K562 (cell line): ENCODE data around the gene WDR70. TPM values are rescaled to one million over a fixed set of nuclear protein-coding genes. Genes with fewer than 3 reads are reported as not detected.

ENCODE experiments used
- ATF2 ChIP-seq: sonication (generic); formaldehyde crosslinking; IDR thresholded peaks from 2 replicates; pipeline ENCODE4 v1.8.1; 2022; ENCODE audit warnings: missing genetic modification reagents
- CBFA2T3 ChIP-seq: fragments of 450-650 bp; IDR thresholded peaks from 2 replicates; pipeline ENCODE4 v1.6.1; 2017
- E2F3 ChIP-seq: fragments of 250-450 bp; sonication (Bioruptor Pico); IDR thresholded peaks from 2 replicates; pipeline ENCODE4 v1.4.0; 2020; ENCODE audit warnings: mild to moderate bottlenecking
- FOXK2 ChIP-seq, 2 experiments: fragments of 450-650 bp; IDR thresholded peaks in 1 of 2; conservative IDR thresholded peaks in 1 of 2; 2 replicates each; pipeline ENCODE4 v1.6.1; 2016; ENCODE audit warnings: low read depth in 2 of 2, mild to moderate bottlenecking in 1 of 2
- GATAD2A ChIP-seq: fragments of 450-650 bp; IDR thresholded peaks from 2 replicates; pipeline ENCODE4 v1.6.1; 2017
- GTF2F1 ChIP-seq: IDR thresholded peaks from 2 replicates; pipeline ENCODE4 v1.6.1; 2011; ENCODE audit warnings: low read depth, low read length, improper control_type of control experiment
- KDM5B ChIP-seq: fragments of 200-600 bp; sonication (generic); IDR thresholded peaks from 2 replicates; pipeline ENCODE4 v1.6.1; 2012; ENCODE audit warnings: low read depth, mild to moderate bottlenecking, moderate library complexity, low read length, control low read depth, inconsistent platforms; ENCODE audit not compliant: insufficient replicate concordance
- KLF16 ChIP-seq: IDR thresholded peaks from 2 replicates; pipeline ENCODE4 v1.6.1; 2016; ENCODE audit warnings: antibody characterized with exemption
- MIER1 ChIP-seq: fragments of 450-650 bp; IDR thresholded peaks from 2 replicates; pipeline ENCODE4 v1.6.1; 2016; ENCODE audit warnings: antibody characterized with exemption, mild to moderate bottlenecking, low read depth
- NBN ChIP-seq: fragments of 450-650 bp; IDR thresholded peaks from 2 replicates; pipeline ENCODE4 v1.6.1; 2016; ENCODE audit warnings: low read depth, mild to moderate bottlenecking
- PML ChIP-seq: IDR thresholded peaks from 2 replicates; pipeline ENCODE4 v1.6.1; 2012; ENCODE audit warnings: low read length, inconsistent platforms
- RBM34 ChIP-seq: fragments of 200-400 bp; formaldehyde crosslinking; IDR thresholded peaks from 2 replicates; pipeline ENCODE4 v1.6.1; 2018; ENCODE audit warnings: low read length, borderline replicate concordance; ENCODE audit not compliant: insufficient read depth
- SP2 ChIP-seq: IDR thresholded peaks from 2 replicates; pipeline ENCODE4 v1.6.1; 2011; ENCODE audit warnings: mild to moderate bottlenecking, low read depth, low read length, moderate library complexity; ENCODE audit not compliant: poor library complexity, severe bottlenecking; ENCODE audit errors: extremely low read depth
- ZNF830 ChIP-seq: fragments of 250-450 bp; sonication (Bioruptor Pico); IDR thresholded peaks from 2 replicates; pipeline ENCODE4 v1.5.0; 2021; ENCODE audit warnings: mild to moderate bottlenecking
- ZZZ3 ChIP-seq: fragments of 450-650 bp; IDR thresholded peaks from 2 replicates; pipeline ENCODE4 v1.6.1; 2016; ENCODE audit warnings: antibody characterized with exemption, mild to moderate bottlenecking, moderate library complexity
- polyA plus RNA-seq, 8 experiments: library from polyadenylated mRNA; depleted of rRNA in 4 of 8; stranded (reverse) in 5 of 8; unstranded in 3 of 8; fragments of >200 nt; fragmentation: Nextera tagmentation in 2 of 8; fragmentation: Illumina TruSeq in 1 of 8; extraction: Ambion mirVana in 2 of 8; extraction: Trizol in 1 of 8; gene quantifications; 2 replicates each; pipeline versions ENCODE4 v1.2.1 to v1.2.3, GENCODE V29; 2011 to 2014; ENCODE audit warnings: inconsistent platforms in 1 of 8, missing spikeins in 1 of 8
- total RNA-seq, 7 experiments: library from RNA; depleted of rRNA in 6 of 7; stranded (reverse); fragments of >200 nt in 6 of 7; fragmentation: Illumina TruSeq in 2 of 7; extraction: Trizol in 2 of 7; gene quantifications; 2 replicates each; pipeline versions ENCODE4 v1.2.1 to v1.2.3, GENCODE V29; 2011 to 2021; ENCODE audit warnings: low replicate concordance in 1 of 7
- TF ChIP-seq, protein P1 (sequence below): sonication (generic); formaldehyde crosslinking; IDR thresholded peaks from 2 replicates; pipeline ENCODE4 v1.8.0; 2022; ENCODE audit warnings: mild to moderate bottlenecking, missing genetic modification reagents
- TF ChIP-seq, protein P2 (sequence below): fragments of 250-450 bp; sonication (Bioruptor Pico); IDR thresholded peaks from 2 replicates; pipeline ENCODE4 v1.4.0; 2020; ENCODE audit warnings: mild to moderate bottlenecking
- TF ChIP-seq, protein P3 (sequence below): fragments of 250-450 bp; sonication (Bioruptor Pico); IDR thresholded peaks from 2 replicates; pipeline ENCODE4 v1.5.0; 2021; ENCODE audit warnings: mild to moderate bottlenecking, borderline replicate concordance

WDR70 gene
- total and polyA plus RNA-seq, 9 of the 15 experiments (the other 6 are each of a cell fraction or from before 2014, with no cell fraction given), result 16.8 to 46.6 (median 38.8) TPM

- TF ChIP-seq, protein P1, sequence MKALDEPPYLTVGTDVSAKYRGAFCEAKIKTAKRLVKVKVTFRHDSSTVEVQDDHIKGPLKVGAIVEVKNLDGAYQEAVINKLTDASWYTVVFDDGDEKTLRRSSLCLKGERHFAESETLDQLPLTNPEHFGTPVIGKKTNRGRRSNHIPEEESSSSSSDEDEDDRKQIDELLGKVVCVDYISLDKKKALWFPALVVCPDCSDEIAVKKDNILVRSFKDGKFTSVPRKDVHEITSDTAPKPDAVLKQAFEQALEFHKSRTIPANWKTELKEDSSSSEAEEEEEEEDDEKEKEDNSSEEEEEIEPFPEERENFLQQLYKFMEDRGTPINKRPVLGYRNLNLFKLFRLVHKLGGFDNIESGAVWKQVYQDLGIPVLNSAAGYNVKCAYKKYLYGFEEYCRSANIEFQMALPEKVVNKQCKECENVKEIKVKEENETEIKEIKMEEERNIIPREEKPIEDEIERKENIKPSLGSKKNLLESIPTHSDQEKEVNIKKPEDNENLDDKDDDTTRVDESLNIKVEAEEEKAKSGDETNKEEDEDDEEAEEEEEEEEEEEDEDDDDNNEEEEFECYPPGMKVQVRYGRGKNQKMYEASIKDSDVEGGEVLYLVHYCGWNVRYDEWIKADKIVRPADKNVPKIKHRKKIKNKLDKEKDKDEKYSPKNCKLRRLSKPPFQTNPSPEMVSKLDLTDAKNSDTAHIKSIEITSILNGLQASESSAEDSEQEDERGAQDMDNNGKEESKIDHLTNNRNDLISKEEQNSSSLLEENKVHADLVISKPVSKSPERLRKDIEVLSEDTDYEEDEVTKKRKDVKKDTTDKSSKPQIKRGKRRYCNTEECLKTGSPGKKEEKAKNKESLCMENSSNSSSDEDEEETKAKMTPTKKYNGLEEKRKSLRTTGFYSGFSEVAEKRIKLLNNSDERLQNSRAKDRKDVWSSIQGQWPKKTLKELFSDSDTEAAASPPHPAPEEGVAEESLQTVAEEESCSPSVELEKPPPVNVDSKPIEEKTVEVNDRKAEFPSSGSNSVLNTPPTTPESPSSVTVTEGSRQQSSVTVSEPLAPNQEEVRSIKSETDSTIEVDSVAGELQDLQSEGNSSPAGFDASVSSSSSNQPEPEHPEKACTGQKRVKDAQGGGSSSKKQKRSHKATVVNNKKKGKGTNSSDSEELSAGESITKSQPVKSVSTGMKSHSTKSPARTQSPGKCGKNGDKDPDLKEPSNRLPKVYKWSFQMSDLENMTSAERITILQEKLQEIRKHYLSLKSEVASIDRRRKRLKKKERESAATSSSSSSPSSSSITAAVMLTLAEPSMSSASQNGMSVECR (CRISPR knock-in tag), result no peak
- no peak for TF ChIP-seq SP2
- TF ChIP-seq ZNF830, result no peak
- peak; percentile 94 for TF ChIP-seq KLF16
- TF ChIP-seq PML, result peak; percentile 93
- no peak for TF ChIP-seq RBM34
- no peak; a peak in 1 of 4 replicates for TF ChIP-seq FOXK2 (conservative IDR thresholded peaks at IDR 0.05 in 1 of 2, IDR thresholded peaks at IDR 0.05 in 1 of 2; ENCODE audit: low read depth in 2 of 2)
- TF ChIP-seq ATF2 (CRISPR knock-in tag), result no peak
- TF ChIP-seq KDM5B, result no peak
- no peak for TF ChIP-seq ZZZ3
- TF ChIP-seq GTF2F1, result no peak
- TF ChIP-seq CBFA2T3, result peak; percentile 99
- TF ChIP-seq, protein P2, sequence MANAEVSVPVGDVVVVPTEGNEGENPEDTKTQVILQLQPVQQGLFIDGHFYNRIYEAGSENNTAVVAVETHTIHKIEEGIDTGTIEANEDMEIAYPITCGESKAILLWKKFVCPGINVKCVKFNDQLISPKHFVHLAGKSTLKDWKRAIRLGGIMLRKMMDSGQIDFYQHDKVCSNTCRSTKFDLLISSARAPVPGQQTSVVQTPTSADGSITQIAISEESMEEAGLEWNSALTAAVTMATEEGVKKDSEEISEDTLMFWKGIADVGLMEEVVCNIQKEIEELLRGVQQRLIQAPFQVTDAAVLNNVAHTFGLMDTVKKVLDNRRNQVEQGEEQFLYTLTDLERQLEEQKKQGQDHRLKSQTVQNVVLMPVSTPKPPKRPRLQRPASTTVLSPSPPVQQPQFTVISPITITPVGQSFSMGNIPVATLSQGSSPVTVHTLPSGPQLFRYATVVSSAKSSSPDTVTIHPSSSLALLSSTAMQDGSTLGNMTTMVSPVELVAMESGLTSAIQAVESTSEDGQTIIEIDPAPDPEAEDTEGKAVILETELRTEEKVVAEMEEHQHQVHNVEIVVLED (CRISPR knock-in tag), result no peak
- no peak for TF ChIP-seq E2F3
- TF ChIP-seq MIER1, result no peak
- TF ChIP-seq, protein P3, sequence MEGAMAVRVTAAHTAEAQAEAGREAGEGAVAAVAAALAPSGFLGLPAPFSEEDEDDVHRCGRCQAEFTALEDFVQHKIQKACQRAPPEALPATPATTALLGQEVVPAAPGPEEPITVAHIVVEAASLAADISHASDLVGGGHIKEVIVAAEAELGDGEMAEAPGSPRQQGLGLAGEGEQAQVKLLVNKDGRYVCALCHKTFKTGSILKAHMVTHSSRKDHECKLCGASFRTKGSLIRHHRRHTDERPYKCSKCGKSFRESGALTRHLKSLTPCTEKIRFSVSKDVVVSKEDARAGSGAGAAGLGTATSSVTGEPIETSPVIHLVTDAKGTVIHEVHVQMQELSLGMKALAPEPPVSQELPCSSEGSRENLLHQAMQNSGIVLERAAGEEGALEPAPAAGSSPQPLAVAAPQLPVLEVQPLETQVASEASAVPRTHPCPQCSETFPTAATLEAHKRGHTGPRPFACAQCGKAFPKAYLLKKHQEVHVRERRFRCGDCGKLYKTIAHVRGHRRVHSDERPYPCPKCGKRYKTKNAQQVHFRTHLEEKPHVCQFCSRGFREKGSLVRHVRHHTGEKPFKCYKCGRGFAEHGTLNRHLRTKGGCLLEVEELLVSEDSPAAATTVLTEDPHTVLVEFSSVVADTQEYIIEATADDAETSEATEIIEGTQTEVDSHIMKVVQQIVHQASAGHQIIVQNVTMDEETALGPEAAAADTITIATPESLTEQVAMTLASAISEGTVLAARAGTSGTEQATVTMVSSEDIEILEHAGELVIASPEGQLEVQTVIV (CRISPR knock-in tag), result no peak
- TF ChIP-seq GATAD2A, result no peak
- 0 out of 2 replicates have a peak, but pooled peaks have one; percentile 35 for TF ChIP-seq NBN
Observed at GRCh38 chr5:37575541-37576489, 196.7 kb downstream of the WDR70 start (continued).
